ENCODE measurements around the gene EXOSC9.

The EXOSC9 gene

DNA sequence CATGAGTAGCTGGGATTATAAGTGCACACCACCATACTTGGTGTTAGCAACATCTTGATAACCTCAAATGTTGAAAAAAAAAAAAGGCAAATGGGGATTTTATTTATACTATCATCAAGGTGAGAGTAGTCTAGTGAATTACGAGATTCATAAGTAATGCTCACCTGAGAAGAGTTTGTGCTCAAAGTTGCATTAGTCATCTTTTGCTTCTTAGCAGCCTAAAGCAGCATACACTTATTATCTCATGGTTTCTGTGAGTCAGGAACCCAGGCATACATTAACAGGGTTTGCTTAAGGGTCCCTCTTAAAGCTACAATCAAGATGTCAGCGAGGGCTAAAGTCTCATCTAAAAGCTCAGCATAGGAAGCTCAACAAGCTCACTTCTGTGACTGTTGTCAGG is 8.2 kb upstream of the EXOSC9 start:
- H3K4me3 ChIP-seq (ENCODE audit: low read length) = no peak overlapping the region
- DNase-seq (ENCODE audit: low read depth) = peak; percentile 81
- TF ChIP-seq, protein P1, sequence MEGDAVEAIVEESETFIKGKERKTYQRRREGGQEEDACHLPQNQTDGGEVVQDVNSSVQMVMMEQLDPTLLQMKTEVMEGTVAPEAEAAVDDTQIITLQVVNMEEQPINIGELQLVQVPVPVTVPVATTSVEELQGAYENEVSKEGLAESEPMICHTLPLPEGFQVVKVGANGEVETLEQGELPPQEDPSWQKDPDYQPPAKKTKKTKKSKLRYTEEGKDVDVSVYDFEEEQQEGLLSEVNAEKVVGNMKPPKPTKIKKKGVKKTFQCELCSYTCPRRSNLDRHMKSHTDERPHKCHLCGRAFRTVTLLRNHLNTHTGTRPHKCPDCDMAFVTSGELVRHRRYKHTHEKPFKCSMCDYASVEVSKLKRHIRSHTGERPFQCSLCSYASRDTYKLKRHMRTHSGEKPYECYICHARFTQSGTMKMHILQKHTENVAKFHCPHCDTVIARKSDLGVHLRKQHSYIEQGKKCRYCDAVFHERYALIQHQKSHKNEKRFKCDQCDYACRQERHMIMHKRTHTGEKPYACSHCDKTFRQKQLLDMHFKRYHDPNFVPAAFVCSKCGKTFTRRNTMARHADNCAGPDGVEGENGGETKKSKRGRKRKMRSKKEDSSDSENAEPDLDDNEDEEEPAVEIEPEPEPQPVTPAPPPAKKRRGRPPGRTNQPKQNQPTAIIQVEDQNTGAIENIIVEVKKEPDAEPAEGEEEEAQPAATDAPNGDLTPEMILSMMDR (IDR thresholded peaks at IDR 0.05; ENCODE audit: insufficient read depth, low read depth, low read length, missing control alignments) = no peak

DNA sequence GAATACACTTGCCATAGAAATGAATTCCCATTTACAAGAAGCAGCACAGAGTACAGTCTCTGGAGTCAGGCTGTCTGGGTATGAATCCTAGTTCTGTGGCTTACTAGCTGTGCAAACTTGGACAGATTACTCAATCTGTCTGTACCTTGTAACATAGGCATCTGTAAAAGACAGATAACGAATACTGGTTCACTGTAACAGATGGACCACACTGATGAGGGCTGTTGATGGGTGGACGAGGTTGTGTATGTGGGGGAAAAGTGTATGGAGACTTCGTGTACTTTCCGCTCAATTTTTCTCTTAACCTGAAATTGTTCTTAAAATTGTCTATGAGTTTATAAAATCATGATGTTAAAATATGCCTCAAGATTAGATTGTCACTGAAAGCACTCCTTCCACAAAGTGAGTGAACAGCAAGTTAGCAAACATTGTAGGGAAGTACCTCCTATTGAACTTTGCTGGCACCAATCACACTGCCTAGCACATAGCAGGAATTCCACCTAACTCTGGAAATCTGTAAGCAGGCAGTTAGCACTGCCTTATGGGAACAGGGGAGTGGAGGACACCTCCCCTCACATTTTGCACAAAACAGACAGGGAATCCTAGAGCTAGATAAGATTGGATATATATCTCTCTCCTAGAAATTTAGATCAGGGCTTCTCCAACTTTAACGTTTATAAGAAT is 6.5 kb upstream of the EXOSC9 start:
- TF ChIP-seq, protein P1 (IDR thresholded peaks at IDR 0.05; ENCODE audit: insufficient read depth, low read depth, low read length, missing control alignments) = no peak
- DNase-seq (ENCODE audit: low read depth) = no peak

DNA sequence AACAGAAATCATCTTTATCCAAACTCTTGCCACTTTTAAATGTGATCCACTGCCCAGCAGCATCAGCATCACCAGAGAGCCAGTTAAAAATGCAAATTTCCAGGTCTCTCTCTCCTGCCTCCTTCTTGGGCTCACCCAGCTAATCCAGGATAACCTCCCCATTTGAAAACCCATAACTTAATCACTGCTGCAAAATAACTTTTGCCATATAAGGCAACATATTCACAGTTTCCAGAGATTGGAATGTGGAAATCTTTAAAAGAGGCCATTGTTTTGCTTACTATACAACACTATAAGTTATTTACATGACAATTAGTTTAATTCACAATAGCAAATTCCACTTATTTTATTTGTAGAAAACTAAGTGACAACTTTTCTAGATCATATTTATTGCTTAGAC is 4.8 kb upstream of the EXOSC9 start:
- TF ChIP-seq, protein P1 (IDR thresholded peaks at IDR 0.05; ENCODE audit: insufficient read depth, low read depth, low read length, missing control alignments) = no peak
- H3K4me3 ChIP-seq (ENCODE audit: low read length) = no peak overlapping the region
- DNase-seq (ENCODE audit: low read depth) = no peak

More for the DNA sequence above, 6.5 kb upstream of the EXOSC9 start:
- H3K4me3 ChIP-seq (ENCODE audit: low read length) = no peak overlapping the region

DNA sequence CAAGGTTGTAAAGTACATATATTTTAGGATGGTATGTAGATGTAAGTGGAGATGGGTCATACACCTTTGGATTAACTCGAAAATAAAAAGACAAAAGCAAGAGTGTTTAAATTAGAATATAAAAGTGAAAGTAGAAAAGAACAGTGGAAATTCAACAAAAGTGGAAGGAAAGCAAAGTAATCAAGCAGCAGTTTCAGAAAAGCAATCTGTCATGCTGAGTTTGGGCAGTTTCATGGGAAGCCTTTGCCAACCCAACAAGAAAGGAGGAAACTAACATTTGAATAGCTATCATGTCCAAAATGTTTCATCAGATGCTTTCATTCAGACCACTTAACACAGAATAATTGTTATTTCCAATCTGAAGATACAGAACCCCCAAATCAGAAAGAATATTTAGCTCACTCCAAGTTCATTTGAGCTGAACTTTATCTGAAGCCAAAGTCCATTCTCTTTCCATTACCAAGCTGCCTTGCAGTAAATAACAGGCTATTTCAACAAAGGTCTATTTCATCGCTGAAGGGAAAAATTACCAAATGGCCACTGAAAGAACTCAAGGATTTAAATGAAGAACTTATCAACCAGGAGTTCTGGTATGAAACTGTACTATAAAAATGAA is 1.8 kb upstream of the EXOSC9 start:
- H3K4me3 ChIP-seq (ENCODE audit: low read length) = no peak overlapping the region
- DNase-seq (ENCODE audit: low read depth) = no peak
- TF ChIP-seq, protein P1 (IDR thresholded peaks at IDR 0.05; ENCODE audit: insufficient read depth, low read depth, low read length, missing control alignments) = no peak

DNA sequence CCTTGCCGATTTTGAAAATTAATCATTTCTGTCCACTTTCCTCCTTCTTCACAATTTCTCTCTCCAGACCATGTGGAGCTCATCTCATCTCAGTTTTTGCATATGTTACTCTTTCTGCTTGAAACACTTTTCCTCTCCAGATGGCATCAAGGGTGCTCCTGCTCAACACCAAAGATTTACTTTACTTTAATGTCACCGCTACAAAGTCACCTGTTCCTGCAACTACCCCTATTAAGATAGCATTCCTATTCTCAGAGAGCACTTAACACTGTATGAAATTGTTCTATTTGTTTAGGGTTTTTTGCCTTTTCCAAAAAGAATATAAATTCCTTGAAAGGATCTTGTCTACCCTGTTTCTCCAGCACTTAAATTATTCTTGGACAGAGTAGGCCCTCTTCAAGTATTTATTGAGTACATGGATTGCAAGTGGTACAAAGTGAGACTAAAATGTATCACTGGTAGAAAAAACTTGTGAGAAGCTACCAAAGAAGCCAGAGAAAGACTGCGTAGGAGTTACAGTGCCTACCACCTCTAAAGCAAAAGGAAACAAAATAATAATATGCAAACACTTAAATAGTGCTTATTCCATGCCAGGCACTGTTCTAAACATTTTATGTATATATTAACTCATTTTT is 1.1 kb upstream of the EXOSC9 start:
- H3K4me3 ChIP-seq (ENCODE audit: low read length) = no peak overlapping the region
- TF ChIP-seq, protein P1 (IDR thresholded peaks at IDR 0.05; ENCODE audit: insufficient read depth, low read depth, low read length, missing control alignments) = no peak
- no peak for DNase-seq (ENCODE audit: low read depth)

DNA sequence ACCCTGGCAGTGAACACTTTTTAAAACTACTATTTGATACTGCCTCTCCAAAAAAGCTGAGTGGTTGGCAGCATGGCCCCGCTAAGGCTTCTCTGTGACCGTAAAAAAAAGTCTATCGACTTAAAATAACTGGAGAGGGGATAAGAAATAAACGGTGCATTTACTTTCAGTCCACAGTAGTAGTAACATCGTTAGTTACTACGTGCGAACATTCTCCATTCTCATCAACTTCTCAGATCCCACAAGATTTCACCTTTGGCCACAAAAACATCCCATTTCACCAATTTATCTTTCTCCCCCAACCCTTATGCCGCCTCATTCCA is 524 bp upstream of the EXOSC9 start:
- TF ChIP-seq, protein P1 (IDR thresholded peaks at IDR 0.05; ENCODE audit: insufficient read depth, low read depth, low read length, missing control alignments) = no peak
- peak overlapping the region; percentile 91 for H3K4me3 ChIP-seq (ENCODE audit: low read length)
- no peak for DNase-seq (ENCODE audit: low read depth)

Data from epithelial cell of esophagus (primary cell).